WI38 (cell line): Measurements from ENCODE around the gene UHRF1.
A peak's percentile ranks its signal among the peaks of the same experiment; 100 is the strongest.

Experiments
- H3K4me3 ChIP-seq: 2 replicates; pipeline ENCODE4 v1.5.1; 2011; ENCODE audit warnings: low read depth, mild to moderate bottlenecking, control low read depth, low read length
- CTCF ChIP-seq: IDR thresholded peaks from 2 replicates; pipeline ENCODE4 v1.5.1; 2012; ENCODE audit warnings: low read depth, mild to moderate bottlenecking, control low read depth, low read length

Gene UHRF1

DNA sequence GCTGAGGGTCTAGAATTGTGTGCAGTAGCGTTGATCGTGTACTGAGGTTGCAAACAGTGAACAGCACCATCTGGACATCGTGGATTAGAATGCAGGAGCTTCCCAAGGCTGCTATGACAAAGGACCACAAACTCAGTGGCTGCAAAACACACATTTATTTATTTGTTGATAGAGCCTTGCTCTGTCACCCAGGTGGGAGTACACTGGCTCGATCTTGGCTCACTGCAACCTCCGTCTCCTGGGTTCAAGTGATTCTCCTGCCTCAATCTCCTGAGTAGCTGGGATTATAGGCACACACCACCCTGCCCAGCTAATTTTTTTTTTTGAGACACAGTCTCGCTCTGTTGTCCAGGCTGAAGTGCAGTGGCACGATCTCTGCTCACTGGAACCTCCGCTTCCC is 2.3 kb upstream of the UHRF1 start:
- H3K4me3 ChIP-seq = no peak overlapping the region
- no peak for TF ChIP-seq CTCF

GRCh38 chr19:4908360-4908759 is 941 bp upstream of the UHRF1 start:
- no peak for TF ChIP-seq CTCF
- no peak overlapping the region for H3K4me3 ChIP-seq

- H3K4me3 ChIP-seq = no peak overlapping the region
- TF ChIP-seq CTCF = no peak
Observed at GRCh38 chr19:4908781-4909155, 533 bp upstream of the UHRF1 start.

- peak overlapping the region; percentile 67 for H3K4me3 ChIP-seq
- no peak for TF ChIP-seq CTCF
Observed at GRCh38 chr19:4909897-4910593, 744 bp downstream of the UHRF1 start.

GRCh38 chr19:4910594-4911281 is 1.4 kb downstream of the UHRF1 start:
- no peak for TF ChIP-seq CTCF
- H3K4me3 ChIP-seq = peak overlapping the region; percentile 67

DNA sequence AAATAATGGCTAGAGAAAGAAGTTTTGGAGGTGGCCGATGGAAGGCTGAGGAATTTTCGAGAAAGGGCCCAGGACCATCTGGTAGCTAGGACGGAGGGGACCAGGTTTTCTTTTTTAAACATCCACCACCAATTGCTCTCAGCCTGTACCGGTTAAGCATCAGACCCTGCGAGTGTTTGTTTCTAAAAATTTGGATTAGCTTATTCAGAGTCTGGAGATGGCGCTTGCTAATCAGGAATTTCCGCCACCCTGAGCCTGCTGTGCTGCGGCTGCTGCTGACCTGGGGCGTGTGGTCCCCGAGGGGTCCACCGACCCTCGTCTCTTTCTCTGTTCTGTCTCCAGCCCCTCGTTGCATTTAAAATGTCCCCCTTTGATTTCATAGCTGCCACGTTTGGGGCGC is 2.0 kb downstream of the UHRF1 start:
- TF ChIP-seq CTCF = no peak
- H3K4me3 ChIP-seq = peak overlapping the region; percentile 67
